Smooth muscle cell (in vitro differentiated cells): ENCODE data around the gene MKI67. TPM values are rescaled to one million over a fixed set of nuclear protein-coding genes. Genes with fewer than 3 reads are reported as not detected.

ENCODE experiments used
- DNase-seq: peaks from one replicate; lab custom pipeline; 2025; ENCODE audit not compliant: unreplicated experiment; lab: John Stamatoyannopoulos, UW
- H2AFZ ChIP-seq: fragments of 200-600 bp; sonication (generic); 2 replicates; pipeline ENCODE4 v1.6.0; 2016; ENCODE audit warnings: antibody characterized with exemption, low read depth, mild to moderate bottlenecking
- H3F3A ChIP-seq: fragments of 200-600 bp; sonication (generic); 2 replicates; pipeline ENCODE4 v1.6.0; 2017; ENCODE audit warnings: antibody characterized with exemption, low read depth
- H3K27ac ChIP-seq: fragments of 200-600 bp; sonication (generic); 2 replicates; pipeline ENCODE4 v1.5.1; 2016; ENCODE audit warnings: low read depth, mild to moderate bottlenecking
- H3K27me3 ChIP-seq: fragments of 200-600 bp; sonication (generic); 2 replicates; pipeline ENCODE4 v1.6.1; 2016; ENCODE audit warnings: low read depth, mild to moderate bottlenecking
- H3K36me3 ChIP-seq: fragments of 200-600 bp; sonication (generic); 2 replicates; pipeline ENCODE4 v1.5.1; 2016; ENCODE audit warnings: low read depth
- H3K4me1 ChIP-seq: fragments of 200-600 bp; sonication (generic); 2 replicates; pipeline ENCODE4 v1.5.1; 2016; ENCODE audit warnings: low read depth
- H3K4me2 ChIP-seq: fragments of 200-600 bp; sonication (generic); 2 replicates; pipeline ENCODE4 v1.6.0; 2016; ENCODE audit warnings: mild to moderate bottlenecking
- H3K4me3 ChIP-seq: fragments of 200-600 bp; sonication (generic); 2 replicates; pipeline ENCODE4 v1.5.1; 2016; ENCODE audit warnings: mild to moderate bottlenecking
- H3K79me2 ChIP-seq: fragments of 200-600 bp; sonication (generic); 2 replicates; pipeline ENCODE4 v1.6.0; 2016; ENCODE audit warnings: low read depth, mild to moderate bottlenecking
- H3K9ac ChIP-seq: fragments of 200-600 bp; sonication (generic); 2 replicates; pipeline ENCODE4 v1.6.0; 2016; ENCODE audit warnings: low read depth
- H3K9me3 ChIP-seq: fragments of 200-600 bp; sonication (generic); replicated peaks from 2 replicates; pipeline ENCODE4 v1.5.1; 2016; ENCODE audit warnings: low read depth
- H4K20me1 ChIP-seq: fragments of 200-600 bp; sonication (generic); 2 replicates; pipeline ENCODE4 v1.6.0; 2016; ENCODE audit warnings: low read depth
- WGBS: methylation state at CpG from one replicate; pipeline ENCODE4 v1.1.7; 2016; ENCODE audit warnings: low lambda C conversion rate; 5-methylcytosine and 5-hydroxymethylcytosine counted together
- polyA plus RNA-seq: library from polyadenylated mRNA; unstranded; fragments of >200 nt; fragmentation: Nextera tagmentation; extraction: Ambion mirVana; gene quantifications from 2 replicates; pipeline ENCODE4 v1.2.1, GENCODE V29; 2016
- total RNA-seq: library from RNA; depleted of rRNA; stranded (reverse); fragments of >200 nt; gene quantifications from 2 replicates; pipeline ENCODE4 v1.2.3, GENCODE V29; 2014
- TF ChIP-seq, protein P1 (sequence below): fragments of 200-600 bp; sonication (generic); IDR thresholded peaks from 2 replicates; pipeline ENCODE4 v1.5.1; 2017; ENCODE audit warnings: borderline replicate concordance, mild to moderate bottlenecking, antibody characterized with exemption; ENCODE audit not compliant: insufficient read depth, poor library complexity, severe bottlenecking

Gene MKI67
- total and polyA plus RNA-seq, 2 experiments from 2014 or later: 7.9 to 10.8 TPM

DNA sequence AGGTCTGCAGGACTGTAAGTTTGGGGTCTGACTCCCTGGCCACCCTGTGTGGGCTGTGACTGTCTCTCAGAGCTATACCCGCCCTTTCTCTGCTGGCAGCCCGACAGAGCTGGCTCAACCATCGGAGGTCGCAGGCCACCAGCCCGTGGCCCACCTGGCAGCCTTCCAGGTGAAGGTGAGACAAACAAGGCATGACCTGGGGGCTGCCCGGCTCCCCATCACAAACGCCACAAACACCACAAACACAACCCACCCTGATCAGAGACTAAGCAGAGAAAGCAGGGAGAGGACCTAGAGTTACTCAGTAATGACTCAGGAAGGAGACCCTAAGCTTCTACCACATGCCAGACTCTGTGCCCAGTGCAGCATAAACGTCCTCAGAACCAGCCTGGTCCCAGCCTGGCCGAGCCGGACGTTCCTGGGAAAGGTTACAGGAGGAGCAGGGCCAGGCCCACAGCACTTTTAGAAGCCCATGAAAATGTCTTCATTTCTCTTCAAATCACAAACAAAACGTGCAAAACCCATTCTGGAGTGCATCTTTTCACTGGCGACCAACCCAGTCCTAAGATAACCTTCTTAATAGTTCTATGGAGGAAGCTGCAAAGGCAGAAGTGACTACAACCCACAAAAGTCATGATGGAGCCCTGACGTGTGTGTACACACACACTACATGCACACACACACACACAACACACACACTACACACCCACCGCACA is 66.8 kb downstream of the MKI67 start:
- Histone ChIP-seq H3K9me3 (no peaks in the 10 kb centered on the region), H3K27ac (no peak overlapping the region), H3K4me2 (no peak overlapping the region), H3K4me1 (peaks cover 23% of the 10 kb centered on the region), H3K9ac (no peak overlapping the region), H3F3A (peaks cover 10% of the 10 kb centered on the region), H3K27me3 (no peaks in the 10 kb centered on the region), H2AFZ (no peak overlapping the region), H3K36me3 (no peaks in the 10 kb centered on the region), H4K20me1 (peaks cover 7% of the 10 kb centered on the region), H3K79me2 (no peaks in the 10 kb centered on the region), H3K4me3 (no peak overlapping the region)
- TF ChIP-seq, protein P1, sequence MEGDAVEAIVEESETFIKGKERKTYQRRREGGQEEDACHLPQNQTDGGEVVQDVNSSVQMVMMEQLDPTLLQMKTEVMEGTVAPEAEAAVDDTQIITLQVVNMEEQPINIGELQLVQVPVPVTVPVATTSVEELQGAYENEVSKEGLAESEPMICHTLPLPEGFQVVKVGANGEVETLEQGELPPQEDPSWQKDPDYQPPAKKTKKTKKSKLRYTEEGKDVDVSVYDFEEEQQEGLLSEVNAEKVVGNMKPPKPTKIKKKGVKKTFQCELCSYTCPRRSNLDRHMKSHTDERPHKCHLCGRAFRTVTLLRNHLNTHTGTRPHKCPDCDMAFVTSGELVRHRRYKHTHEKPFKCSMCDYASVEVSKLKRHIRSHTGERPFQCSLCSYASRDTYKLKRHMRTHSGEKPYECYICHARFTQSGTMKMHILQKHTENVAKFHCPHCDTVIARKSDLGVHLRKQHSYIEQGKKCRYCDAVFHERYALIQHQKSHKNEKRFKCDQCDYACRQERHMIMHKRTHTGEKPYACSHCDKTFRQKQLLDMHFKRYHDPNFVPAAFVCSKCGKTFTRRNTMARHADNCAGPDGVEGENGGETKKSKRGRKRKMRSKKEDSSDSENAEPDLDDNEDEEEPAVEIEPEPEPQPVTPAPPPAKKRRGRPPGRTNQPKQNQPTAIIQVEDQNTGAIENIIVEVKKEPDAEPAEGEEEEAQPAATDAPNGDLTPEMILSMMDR: no peak
- DNase-seq: no peak
- 91% methylated on average over 15 of the region's 15 CpGs for WGBS

DNA sequence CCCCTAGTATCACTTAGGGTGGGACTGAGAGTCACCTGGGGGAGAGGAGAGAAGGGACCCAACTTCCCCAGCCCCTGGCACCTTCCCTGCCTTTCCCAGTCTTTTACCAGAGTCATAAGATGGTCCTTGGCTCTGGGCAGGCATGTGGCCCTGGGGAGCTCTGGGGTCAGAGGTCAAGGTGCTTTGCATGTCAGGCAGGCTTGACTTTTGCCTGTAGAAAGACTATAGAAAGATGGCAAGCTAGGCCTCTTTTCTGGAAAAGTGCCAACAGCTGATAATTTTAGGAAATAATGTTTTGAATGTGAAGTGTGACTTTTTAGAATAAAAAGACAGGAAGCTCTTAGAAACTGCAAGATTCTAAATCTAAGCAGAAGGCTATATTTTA is 67.5 kb downstream of the MKI67 start:
- Histone ChIP-seq H3K79me2 (no peaks in the 10 kb centered on the region), H3K9me3 (no peaks in the 10 kb centered on the region), H3K4me3 (no peak overlapping the region), H4K20me1 (peaks cover 7% of the 10 kb centered on the region), H3K27ac (no peak overlapping the region), H3K9ac (no peak overlapping the region), H3F3A (peaks cover 10% of the 10 kb centered on the region), H3K27me3 (no peaks in the 10 kb centered on the region), H2AFZ (no peak overlapping the region), H3K36me3 (no peaks in the 10 kb centered on the region), H3K4me1 (peaks cover 16% of the 10 kb centered on the region), H3K4me2 (no peak overlapping the region)
- TF ChIP-seq, protein P1: no peak
- no peak for DNase-seq

DNA sequence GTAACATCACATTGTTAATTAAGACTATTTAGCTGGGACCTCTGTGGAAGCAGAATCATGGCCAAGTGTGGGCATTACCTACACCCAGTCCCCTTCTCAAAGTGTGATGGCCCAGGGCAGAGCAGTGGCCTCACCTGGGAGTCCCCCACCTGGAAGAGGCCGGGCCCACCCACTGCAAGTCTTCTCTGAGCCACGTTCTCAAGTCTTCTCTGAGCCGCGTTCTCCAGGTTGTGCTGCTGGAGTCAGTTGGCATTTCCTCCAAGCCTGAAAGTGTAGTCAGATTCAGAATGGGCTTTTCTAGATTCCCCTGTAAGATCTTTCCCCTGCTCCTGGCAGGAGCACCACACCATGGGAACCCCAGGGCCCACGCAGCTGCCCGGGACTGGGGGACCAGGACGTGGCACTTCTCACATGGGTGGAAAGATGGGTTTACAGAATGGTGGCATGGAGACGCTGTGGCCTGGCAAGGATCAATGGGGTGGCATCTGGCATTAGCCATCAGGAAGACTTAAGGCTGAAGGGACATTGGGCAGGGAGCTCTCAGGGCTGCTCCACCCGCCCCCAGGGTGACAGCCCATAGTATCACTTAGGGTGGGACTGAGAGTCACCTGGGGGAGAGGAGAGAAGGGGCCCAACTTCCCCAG is 68.0 kb downstream of the MKI67 start:
- no peaks in the 10 kb centered on the region for H3K9me3 ChIP-seq
- H3K4me3 ChIP-seq: no peak overlapping the region
- H3K9ac ChIP-seq: no peak overlapping the region
- H3K4me2 ChIP-seq: no peak overlapping the region
- peaks cover 7% of the 10 kb centered on the region for H4K20me1 ChIP-seq
- no peaks in the 10 kb centered on the region for H3K27me3 ChIP-seq
- TF ChIP-seq, protein P1: no peak
- H3K27ac ChIP-seq: no peak overlapping the region
- H2AFZ ChIP-seq: no peak overlapping the region
- peaks cover 11% of the 10 kb centered on the region for H3K4me1 ChIP-seq
- WGBS: 93% methylated on average over 9 of the region's 9 CpGs
- H3F3A ChIP-seq: peaks cover 9% of the 10 kb centered on the region
- no peaks in the 10 kb centered on the region for H3K79me2 ChIP-seq
- no peak for DNase-seq
- H3K36me3 ChIP-seq: no peaks in the 10 kb centered on the region
